ENCODE data around the gene SPECC1. TPM values are rescaled to one million over a fixed set of nuclear protein-coding genes. Genes with fewer than 3 reads are reported as not detected.
"Not testable (repeated sequence)": the region's sequence is repeated elsewhere in the genome, so short reads cannot be mapped to it uniquely, and the experiment has no call there.

Gene SPECC1
- total RNA-seq, 1 donor from 2014 or later, result 12.9 TPM

- DNase-seq (ENCODE audit: extremely low read depth, low read depth, low spot score), result no peak
These were observed 58.6 kb downstream of the SPECC1 start for GRCh38 chr17:20067711-20068110.

- no peak for DNase-seq (ENCODE audit: extremely low read depth, low read depth, low spot score)
These were observed 59.3 kb downstream of the SPECC1 start for GRCh38 chr17:20068445-20068844.

DNA sequence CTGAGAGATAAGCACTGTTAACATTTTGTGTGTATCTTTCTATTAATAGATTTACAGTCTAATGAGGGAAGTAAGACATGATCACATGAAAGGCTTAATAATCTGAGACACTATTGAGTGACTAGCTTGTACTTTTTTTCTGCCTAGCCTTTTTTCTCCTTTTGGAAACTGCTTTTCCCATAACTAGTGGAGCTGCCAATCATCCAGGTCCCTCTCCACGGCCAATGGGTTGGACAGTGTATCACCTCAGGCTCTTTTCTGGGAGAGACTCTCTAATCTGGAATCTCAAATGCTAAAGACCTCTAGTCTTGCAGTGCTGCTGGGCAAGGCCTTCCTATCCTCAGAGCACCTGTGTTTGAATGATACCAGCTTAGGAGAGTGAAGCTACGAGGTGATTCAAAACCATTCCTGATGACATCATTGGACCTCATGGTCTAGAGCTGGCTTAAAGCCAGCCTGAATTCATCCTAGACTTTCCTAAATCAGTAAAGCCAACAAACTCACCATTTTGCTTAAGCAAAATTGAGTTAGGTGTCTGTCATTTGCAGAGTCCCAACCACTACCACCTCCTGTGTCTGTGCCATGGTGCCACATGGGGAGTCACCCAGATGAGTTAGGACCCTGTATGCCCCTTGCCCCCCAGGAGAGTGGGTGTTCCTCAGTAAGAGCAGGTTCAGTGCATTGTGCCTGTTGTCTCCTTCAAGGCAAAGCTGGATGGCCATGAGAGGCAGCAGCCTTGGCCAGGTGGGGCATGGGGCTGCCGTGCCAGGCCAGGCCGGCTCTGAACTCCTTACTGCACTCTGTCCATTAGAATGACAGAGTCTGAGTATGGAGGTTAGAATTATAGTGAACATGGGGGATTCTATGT, 62.9 kb downstream of the SPECC1 start:
- DNase-seq (ENCODE audit: extremely low read depth, low read depth, low spot score), result no peak

DNA sequence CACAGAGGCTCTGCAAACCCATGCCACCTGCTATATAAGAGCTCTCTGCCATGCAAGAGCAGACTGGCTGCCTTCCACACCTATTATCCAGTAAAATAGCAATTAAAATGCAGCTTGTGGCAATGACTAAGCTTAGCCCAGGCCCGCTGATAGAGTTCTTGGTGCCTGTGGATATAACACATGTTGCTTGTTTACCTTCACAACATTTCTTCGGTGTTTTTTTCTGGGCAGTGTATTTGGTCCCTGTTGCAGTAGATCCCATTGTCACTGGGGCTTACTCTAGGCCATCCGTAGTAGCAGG, 63.5 kb downstream of the SPECC1 start:
- DNase-seq (ENCODE audit: extremely low read depth, low read depth, low spot score), result no peak

GRCh38 chr17:20073055-20073979, 64.2 kb downstream of the SPECC1 start:
- DNase-seq (ENCODE audit: extremely low read depth, low read depth, low spot score), result no peak

- no peak for DNase-seq (ENCODE audit: extremely low read depth, low read depth, low spot score)
These were observed 64.8 kb downstream of the SPECC1 start for GRCh38 chr17:20074001-20074400.

DNA sequence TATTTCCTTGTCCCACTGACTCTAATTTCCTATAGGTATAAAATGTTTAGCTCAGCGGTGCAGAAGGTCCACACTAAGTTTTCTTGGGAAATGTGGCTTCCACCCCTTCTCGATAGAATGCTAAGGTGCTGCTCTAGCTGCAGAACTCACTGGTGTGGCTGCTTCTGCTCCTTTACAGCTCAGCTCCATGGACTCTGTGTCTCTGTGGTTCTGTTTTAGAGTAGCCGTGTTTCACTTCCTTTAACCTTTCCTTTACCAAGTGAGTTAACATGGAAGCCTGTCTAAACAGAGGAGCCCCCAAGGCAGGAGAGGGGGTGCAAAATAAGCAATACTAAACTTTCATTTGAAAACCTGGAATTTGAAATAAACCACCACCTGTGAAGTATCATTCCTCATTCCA, 65.3 kb downstream of the SPECC1 start:
- DNase-seq (ENCODE audit: extremely low read depth, low read depth, low spot score), result no peak

DNA sequence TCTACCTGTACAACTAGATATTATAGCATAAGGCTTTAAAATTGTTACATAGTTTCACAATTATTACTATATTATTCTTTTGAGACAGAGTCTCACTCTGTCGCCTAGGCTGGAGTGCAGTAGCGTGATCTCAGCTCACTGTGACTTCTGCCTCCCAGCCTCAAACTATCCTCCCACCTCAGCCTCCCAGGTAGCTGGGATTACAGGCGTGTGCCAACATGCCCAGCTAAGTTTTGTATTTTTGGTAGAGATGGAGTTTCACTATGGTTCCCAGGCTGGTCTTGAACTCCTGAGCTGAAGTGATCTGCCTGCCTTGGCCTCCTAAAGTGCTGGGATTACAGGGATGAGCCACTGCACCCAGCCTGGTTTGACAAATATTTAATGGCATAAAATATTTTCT, 67.0 kb downstream of the SPECC1 start:
- DNase-seq (ENCODE audit: extremely low read depth, low read depth, low spot score), result not testable (repeated sequence)

DNA sequence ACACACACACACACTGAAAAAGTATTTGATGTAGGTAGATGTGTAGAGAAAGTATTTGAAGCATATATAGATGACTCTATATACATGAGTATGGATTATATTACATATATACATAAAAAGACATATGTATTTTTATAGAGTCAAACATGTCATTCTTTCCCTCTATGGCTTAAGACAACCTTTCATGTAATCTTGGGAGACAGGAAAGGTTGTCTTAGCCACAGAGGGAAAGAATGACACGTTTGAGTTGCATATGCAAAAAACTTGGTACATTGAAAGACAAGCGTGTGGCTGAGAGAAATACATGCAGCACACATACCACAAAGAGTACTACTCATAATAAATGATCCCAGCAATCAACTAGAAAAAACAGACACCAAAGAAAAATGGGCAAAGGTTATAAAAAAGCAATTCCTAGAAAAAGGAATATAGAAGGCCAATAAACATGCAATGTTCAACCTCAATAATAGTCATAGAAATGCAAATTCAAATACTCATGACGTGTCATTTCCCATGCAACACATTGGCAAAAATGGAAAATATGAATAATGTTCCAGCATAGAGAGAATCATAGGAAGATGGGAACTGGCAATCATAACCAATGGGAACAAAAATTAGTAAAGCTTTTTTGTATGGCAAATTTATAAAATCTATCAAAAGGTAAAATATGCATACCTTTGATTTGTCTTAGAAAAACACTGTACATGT, 69.0 kb downstream of the SPECC1 start:
- no peak for DNase-seq (ENCODE audit: extremely low read depth, low read depth, low spot score)

DNA sequence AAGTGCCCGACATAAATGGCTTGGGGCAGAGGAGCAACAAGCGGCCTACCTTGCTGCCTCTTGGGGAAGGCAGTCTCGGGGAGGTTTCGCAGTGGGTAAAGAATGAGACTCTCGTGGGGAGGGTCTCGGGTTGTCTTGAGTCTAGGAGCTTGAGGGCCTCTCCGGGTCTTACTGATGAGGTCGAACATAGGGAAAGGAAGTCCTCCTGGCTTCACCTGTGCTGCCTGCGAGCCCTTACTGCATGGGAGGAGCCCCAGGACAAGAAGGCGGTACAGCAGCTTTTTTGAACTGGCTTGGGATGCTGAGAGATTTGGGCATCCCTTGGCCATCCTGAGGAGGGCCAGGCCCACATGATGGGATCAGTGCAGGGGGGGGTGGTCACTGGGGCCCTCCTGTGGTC, 71.4 kb downstream of the SPECC1 start:
- no peak for DNase-seq (ENCODE audit: extremely low read depth, low read depth, low spot score)

- no peak for DNase-seq (ENCODE audit: extremely low read depth, low read depth, low spot score)
These were observed 74.1 kb downstream of the SPECC1 start for GRCh38 chr17:20083156-20083859.

DNA sequence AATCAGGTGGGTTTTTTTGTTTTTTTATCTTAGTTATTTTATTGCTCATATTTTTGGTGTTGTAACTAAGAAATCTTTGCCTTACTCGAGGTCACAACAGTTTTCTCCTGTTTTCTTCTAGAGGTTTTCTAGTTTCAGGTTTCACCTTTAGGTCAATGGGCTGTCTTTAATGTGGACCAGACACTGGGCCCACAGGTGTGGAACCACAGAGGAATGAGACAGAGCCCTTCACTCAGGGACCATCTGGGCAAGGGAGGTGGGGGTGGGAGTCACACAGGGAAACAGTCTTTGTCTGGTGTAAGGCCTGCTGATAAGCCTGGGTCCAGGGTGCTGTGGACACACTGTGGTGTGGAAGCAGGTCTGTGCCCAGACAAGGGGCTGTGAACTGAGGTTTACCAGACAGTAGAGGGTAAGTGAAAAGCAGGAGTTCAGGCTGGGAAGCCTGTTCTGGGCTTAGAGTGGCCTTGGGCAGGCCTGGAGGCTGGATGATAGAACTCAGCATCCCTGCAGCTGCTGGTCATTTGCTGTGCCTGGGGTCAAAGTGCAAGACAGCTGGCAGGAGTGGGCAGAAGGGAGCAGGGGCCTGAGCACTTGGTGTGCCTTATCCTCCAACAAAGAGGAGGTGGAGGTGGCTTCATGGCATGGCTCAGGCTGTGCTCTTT, 75.6 kb downstream of the SPECC1 start:
- DNase-seq (ENCODE audit: extremely low read depth, low read depth, low spot score), result no peak

GRCh38 chr17:20085283-20085845, 76.2 kb downstream of the SPECC1 start:
- DNase-seq (ENCODE audit: extremely low read depth, low read depth, low spot score), result no peak

DNA sequence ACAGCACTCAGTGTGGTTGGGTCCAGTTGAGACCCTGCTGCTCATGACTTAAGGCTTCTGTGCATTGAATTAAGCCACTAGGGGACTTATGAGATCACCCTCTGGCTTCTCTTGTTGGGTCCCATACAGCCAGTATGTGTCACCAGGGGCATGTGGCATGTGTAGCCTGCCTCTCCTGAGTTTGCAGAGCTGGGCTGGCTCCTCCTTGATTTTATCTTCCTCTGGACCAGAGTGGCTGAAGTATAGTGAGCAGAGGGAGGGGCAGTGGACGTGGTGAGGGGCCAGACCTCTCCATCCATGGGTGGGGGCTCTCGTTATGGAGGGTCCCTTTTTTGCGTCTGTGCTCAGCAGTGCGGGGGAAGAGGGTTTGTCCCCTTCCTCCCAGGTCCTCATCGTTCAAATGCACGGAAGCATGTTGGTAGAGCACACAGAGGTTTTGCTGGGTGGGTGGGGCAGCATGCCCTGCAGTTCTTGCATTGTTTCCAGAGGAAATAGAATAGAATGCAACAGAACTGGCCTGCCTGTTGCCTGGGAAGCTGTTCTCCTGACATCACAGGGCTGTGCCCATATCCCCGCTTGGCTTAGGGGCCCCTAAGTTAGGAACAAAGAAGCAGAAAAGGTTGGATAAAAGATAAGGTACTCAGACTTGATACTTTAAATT, 77.4 kb downstream of the SPECC1 start:
- DNase-seq (ENCODE audit: extremely low read depth, low read depth, low spot score), result no peak

GRCh38 chr17:20087538-20088250, 78.5 kb downstream of the SPECC1 start:
- no peak for DNase-seq (ENCODE audit: extremely low read depth, low read depth, low spot score)

DNA sequence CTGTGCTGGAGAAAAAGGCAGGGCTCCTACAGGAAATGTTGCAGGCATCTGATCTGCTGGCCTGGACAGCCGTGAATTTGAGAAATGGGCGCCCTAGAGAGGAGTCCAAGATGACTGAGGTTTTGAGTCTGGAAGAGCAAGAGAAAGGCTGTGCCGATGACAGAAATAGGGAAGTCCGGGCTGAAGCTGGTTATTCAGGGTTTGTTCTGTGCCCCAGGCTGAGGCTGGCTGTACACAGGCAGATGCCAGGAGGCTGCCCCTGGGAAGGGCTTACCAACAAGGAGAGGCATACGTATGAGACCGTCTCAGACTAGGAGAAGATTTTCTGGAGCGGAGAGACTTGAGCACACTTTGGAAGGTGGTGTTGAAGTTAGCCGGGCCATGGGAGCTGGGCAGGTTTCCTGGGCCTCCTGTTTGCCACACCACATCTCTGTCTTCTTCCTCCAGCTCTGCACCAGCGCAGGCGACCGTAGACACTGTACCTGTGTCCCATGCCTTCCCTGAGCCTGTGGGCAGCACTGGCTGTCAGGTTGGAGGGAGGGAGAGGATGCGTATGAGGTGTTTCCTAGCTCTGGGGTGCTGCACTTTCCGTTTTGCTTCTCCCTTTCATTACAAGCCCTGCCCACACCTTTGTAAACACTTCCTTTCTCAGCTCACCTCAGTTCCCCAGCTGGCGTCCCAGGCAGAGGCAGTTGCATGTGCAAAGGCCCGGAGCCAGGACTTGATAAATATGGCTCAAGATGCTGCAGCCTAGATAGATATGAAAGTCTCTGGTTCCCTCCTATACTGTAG, 80.8 kb downstream of the SPECC1 start:
- no peak for DNase-seq (ENCODE audit: extremely low read depth, low read depth, low spot score)

DNA sequence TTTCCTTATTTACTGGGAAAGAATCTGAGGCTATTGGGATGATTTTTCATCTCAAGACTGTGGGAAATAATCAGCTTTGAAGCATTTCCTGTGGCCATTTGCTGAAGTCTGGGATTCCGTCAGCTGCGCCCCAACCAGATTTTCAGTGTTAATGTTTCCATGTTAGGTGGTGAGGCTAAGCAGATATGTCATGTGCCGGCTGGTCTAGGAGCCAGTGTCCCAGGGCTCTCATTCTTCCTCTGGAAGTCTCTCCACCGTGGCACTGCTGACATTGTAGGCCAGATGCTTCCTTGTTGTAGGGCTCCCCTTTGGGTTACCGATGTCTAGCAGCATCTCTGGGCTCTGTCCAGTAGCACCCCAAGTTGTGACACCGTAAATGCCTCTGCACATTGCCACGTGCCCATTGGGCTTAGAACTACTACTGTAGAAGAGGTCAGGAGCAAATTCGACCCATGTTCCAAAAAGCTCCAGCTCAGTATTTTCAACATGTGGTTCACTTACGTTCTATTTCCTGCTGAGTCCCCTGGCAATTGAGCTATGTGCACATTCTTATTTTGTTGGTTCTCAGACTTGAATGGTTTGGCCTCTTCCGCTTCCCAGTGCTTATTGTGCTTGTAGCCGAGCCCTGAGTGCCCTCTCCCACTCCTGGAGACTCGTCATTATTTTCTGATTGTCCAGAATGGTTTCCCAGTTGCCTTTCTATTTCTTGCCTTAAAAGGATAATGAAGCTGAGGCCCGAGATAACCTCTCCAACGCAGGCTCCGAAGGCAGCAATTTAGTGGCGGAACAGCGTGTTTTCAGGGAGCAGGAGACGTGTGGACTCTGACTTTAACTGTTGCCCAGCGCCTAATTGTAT, 82.2 kb downstream of the SPECC1 start:
- no peak for DNase-seq (ENCODE audit: extremely low read depth, low read depth, low spot score)
